OCI-LY3 (cell line): Measurements from ENCODE around the gene GNB1.
"Not testable (repeated sequence)": the region's sequence is repeated elsewhere in the genome, so short reads cannot be mapped to it uniquely, and the experiment has no call there.

Experiments used
- H2AFZ ChIP-seq: fragments of 200-600, 300-600 bp; shearing (Covaris generic); 2 replicates; pipeline ENCODE4 v1.6.0; 2014; ENCODE audit warnings: antibody characterized with exemption, low read depth, low read length
- H3K27ac ChIP-seq: fragments of 200-600, 300-600 bp; sonication (generic); 2 replicates; pipeline ENCODE4 v1.5.1; 2014; ENCODE audit warnings: mild to moderate bottlenecking, low read length, moderate library complexity, mixed read lengths
- H3K27me3 ChIP-seq: fragments of 200-600, 300-600 bp; sonication (generic); 2 replicates; pipeline ENCODE4 v1.6.1; 2014; ENCODE audit warnings: low read depth, low read length, mixed read lengths
- H3K36me3 ChIP-seq: fragments of 200-600, 300-600 bp; sonication (generic); replicated peaks from 2 replicates; pipeline ENCODE3; 2014; ENCODE audit warnings: low read depth, low read length, mixed read lengths
- H3K4me1 ChIP-seq: fragments of 300-600, 200-600 bp; sonication (generic); 2 replicates; pipeline ENCODE4 v1.6.1; 2014; ENCODE audit warnings: low read length, mixed read lengths
- H3K4me2 ChIP-seq: fragments of 200-600, 300-600 bp; sonication (generic); 2 replicates; pipeline ENCODE4 v1.6.1; 2014; ENCODE audit warnings: low read length, mixed read lengths
- H3K4me3 ChIP-seq: fragments of 300-600, 200-600 bp; sonication (generic); 2 replicates; pipeline ENCODE4 v1.5.1; 2014; ENCODE audit warnings: antibody characterized with exemption, mild to moderate bottlenecking, low read length, moderate library complexity
- H3K79me2 ChIP-seq: fragments of 300-600, 200-600 bp; shearing (Covaris generic); 2 replicates; pipeline ENCODE4 v1.6.1; 2014; ENCODE audit warnings: mild to moderate bottlenecking, low read length, mixed read lengths
- H3K9ac ChIP-seq: fragments of 300-600, 200-600 bp; shearing (Covaris generic); 2 replicates; pipeline ENCODE4 v1.6.0; 2014; ENCODE audit warnings: mild to moderate bottlenecking, low read length, moderate library complexity
- H3K9me3 ChIP-seq: fragments of 200-600, 300-600 bp; shearing (Covaris generic); 2 replicates; pipeline ENCODE4 v1.6.1; 2014; ENCODE audit warnings: low read length, mixed read lengths; ENCODE audit not compliant: insufficient read depth
- H4K20me1 ChIP-seq: fragments of 200-600, 300-600 bp; sonication (generic); 2 replicates; pipeline ENCODE4 v1.6.1; 2016; ENCODE audit warnings: low read length, mixed read lengths; ENCODE audit not compliant: insufficient read depth
- CTCF ChIP-seq: fragments of 200-600, 300-600 bp; sonication (generic); IDR thresholded peaks from 2 replicates; pipeline ENCODE4 v1.5.1; 2014; ENCODE audit warnings: antibody characterized with exemption, low read length, low read depth
- EZH2phosphoT487 ChIP-seq: fragments of 200-600 bp; shearing (Covaris generic); IDR thresholded peaks from 2 replicates; pipeline ENCODE4 v1.6.1; 2018; ENCODE audit warnings: antibody characterized with exemption, mixed run types, low read depth

Gene GNB1

GRCh38 chr1:1858382-1859086, 32.4 kb downstream of the GNB1 start:
- Histone ChIP-seq H4K20me1 (peaks cover 100% of the 10 kb centered on the region), H3K27me3 (no peaks in the 10 kb centered on the region), H3K36me3 (peaks cover 17% of the 10 kb centered on the region), H3K4me2 (peak overlapping the region; percentile 79), H2AFZ (no peak overlapping the region), H3K79me2 (peaks cover 100% of the 10 kb centered on the region), H3K4me3 (no peak overlapping the region), H3K4me1 (peaks cover 45% of the 10 kb centered on the region), H3K9me3 (no peaks in the 10 kb centered on the region), H3K27ac (no peak overlapping the region), H3K9ac (no peak overlapping the region)
- TF ChIP-seq CTCF (peak; percentile 14), EZH2phosphoT487 (no peak)

DNA sequence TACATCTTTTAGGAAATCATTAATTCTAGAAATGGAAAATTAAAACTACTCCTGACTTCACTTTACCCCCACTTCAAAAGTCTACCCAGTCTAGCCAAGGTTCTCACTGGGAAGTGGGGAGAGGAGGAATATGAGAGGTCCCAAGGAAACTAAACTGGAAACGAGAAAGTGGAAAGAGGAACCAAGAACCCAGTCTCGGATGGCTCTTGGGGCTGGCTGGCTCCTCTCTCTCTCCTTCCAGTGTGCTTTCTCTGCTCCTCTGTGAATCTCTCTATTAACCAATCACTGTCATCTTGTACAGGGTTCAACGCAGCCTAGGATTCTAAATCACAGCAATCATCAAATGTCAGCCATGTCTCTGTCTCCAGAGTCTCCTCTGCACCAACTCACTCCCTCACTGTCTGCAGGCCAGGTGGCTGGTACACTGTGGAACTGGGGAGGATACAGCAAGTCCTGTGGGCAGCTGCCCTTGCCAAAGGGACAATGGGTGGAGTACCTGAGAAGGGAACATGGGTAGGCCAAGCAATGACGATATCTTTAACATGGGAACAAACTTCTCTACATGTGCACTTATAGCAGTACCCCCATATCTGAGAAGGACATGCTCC, 33.7 kb downstream of the GNB1 start:
- peak overlapping the region; percentile 79 for H3K4me2 ChIP-seq
- peaks cover 100% of the 10 kb centered on the region for H4K20me1 ChIP-seq
- peak overlapping the region; percentile 36; the same call in 1 of the 2 replicates for H3K4me3 ChIP-seq
- no peak overlapping the region for H3K9ac ChIP-seq
- H2AFZ ChIP-seq: no peak overlapping the region
- peaks cover 100% of the 10 kb centered on the region for H3K79me2 ChIP-seq
- peak overlapping the region; percentile 77 for H3K27ac ChIP-seq
- peaks cover 11% of the 10 kb centered on the region for H3K36me3 ChIP-seq
- TF ChIP-seq EZH2phosphoT487 (no peak), CTCF (no peak)
- H3K9me3 ChIP-seq: no peaks in the 10 kb centered on the region
- H3K27me3 ChIP-seq: no peaks in the 10 kb centered on the region
- H3K4me1 ChIP-seq: peaks cover 45% of the 10 kb centered on the region

GRCh38 chr1:1856161-1856560, 34.7 kb downstream of the GNB1 start:
- H3K27me3 ChIP-seq, H3K9me3 ChIP-seq, H3K36me3 ChIP-seq, H2AFZ ChIP-seq, H3K4me2 ChIP-seq, H3K9ac ChIP-seq, H3K4me3 ChIP-seq, H3K27ac ChIP-seq: not testable (repeated sequence)
- peaks cover 99% of the 10 kb centered on the region for H3K79me2 ChIP-seq
- H3K4me1 ChIP-seq: peaks cover 38% of the 10 kb centered on the region
- H4K20me1 ChIP-seq: peaks cover 95% of the 10 kb centered on the region

GRCh38 chr1:1853593-1854257, 37.2 kb downstream of the GNB1 start:
- H3K9me3 ChIP-seq: no peaks in the 10 kb centered on the region
- H3K9ac ChIP-seq: no peak overlapping the region
- H3K4me3 ChIP-seq: no peak overlapping the region
- H3K27ac ChIP-seq: no peak overlapping the region
- no peak overlapping the region for H3K4me2 ChIP-seq
- H2AFZ ChIP-seq: no peak overlapping the region
- H3K36me3 ChIP-seq: peaks cover 16% of the 10 kb centered on the region
- H3K27me3 ChIP-seq: no peaks in the 10 kb centered on the region
- no peak for TF ChIP-seq CTCF
- H3K79me2 ChIP-seq: peaks cover 99% of the 10 kb centered on the region
- H3K4me1 ChIP-seq: peaks cover 32% of the 10 kb centered on the region
- peaks cover 91% of the 10 kb centered on the region for H4K20me1 ChIP-seq
